LoVo (cell line): ENCODE measurements around the gene GALNT11.

Source experiments
- DNase-seq: peaks from one replicate; pipeline ENCODE4 v3.0.0-alpha.2; 2016; ENCODE audit warnings: low spot score

The GALNT11 gene

GRCh38 chr7:152148706-152149105 is 123.2 kb downstream of the GALNT11 start:
- no peak for DNase-seq

GRCh38 chr7:152149363-152149762 is 123.9 kb downstream of the GALNT11 start:
- DNase-seq = no peak

- no peak for DNase-seq
These were observed 126.8 kb downstream of the GALNT11 start for GRCh38 chr7:152152267-152152666.

GRCh38 chr7:152158801-152159587 is 133.5 kb downstream of the GALNT11 start:
- no peak for DNase-seq

GRCh38 chr7:152161171-152161570 is 135.7 kb downstream of the GALNT11 start:
- DNase-seq = no peak

- DNase-seq = no peak
These were observed 136.8 kb downstream of the GALNT11 start for GRCh38 chr7:152162287-152162686.
